CD4-positive, alpha-beta T cell treated with Interleukin-12 subunit alpha and Interleukin-12 subunit beta, for 1 hour (primary cell): ENCODE measurements around the gene GMDS.

Experiments
- DNase-seq: peaks from one replicate; pipeline ENCODE4 v3.0.0-alpha.2; 2020

Gene GMDS

GRCh38 chr6:1593958-1594314, 651.5 kb downstream of the GMDS start:
- no peak for DNase-seq

GRCh38 chr6:1593286-1593957, 652.0 kb downstream of the GMDS start:
- no peak for DNase-seq

- no peak for DNase-seq
Observed at GRCh38 chr6:1592852-1593251, 652.6 kb downstream of the GMDS start.

- no peak for DNase-seq
Observed at GRCh38 chr6:1591926-1592325, 653.5 kb downstream of the GMDS start.

- DNase-seq, result no peak
Observed at GRCh38 chr6:1591243-1591642, 654.2 kb downstream of the GMDS start.

- DNase-seq, result no peak
Observed at GRCh38 chr6:1590580-1590979, 654.8 kb downstream of the GMDS start.

- no peak for DNase-seq
Observed at GRCh38 chr6:1589208-1589607, 656.2 kb downstream of the GMDS start.

GRCh38 chr6:1587977-1588376, 657.4 kb downstream of the GMDS start:
- DNase-seq, result no peak

GRCh38 chr6:1587546-1587945, 657.9 kb downstream of the GMDS start:
- DNase-seq, result no peak

- DNase-seq, result no peak
Observed at GRCh38 chr6:1586861-1587450, 658.4 kb downstream of the GMDS start.

GRCh38 chr6:1586256-1586655, 659.1 kb downstream of the GMDS start:
- no peak for DNase-seq

GRCh38 chr6:1585669-1586049, 659.7 kb downstream of the GMDS start:
- no peak for DNase-seq

GRCh38 chr6:1584996-1585668, 660.3 kb downstream of the GMDS start:
- no peak for DNase-seq

- DNase-seq, result no peak
Observed at GRCh38 chr6:1584146-1584545, 661.3 kb downstream of the GMDS start.

- no peak for DNase-seq
Observed at GRCh38 chr6:1581120-1581991, 664.0 kb downstream of the GMDS start.

- DNase-seq, result no peak
Observed at GRCh38 chr6:1580585-1580984, 664.8 kb downstream of the GMDS start.

- DNase-seq, result no peak
Observed at GRCh38 chr6:1580109-1580508, 665.3 kb downstream of the GMDS start.

- no peak for DNase-seq
Observed at GRCh38 chr6:1579096-1579495, 666.3 kb downstream of the GMDS start.

GRCh38 chr6:1577896-1578745, 667.3 kb downstream of the GMDS start:
- DNase-seq, result no peak

- no peak for DNase-seq
Observed at GRCh38 chr6:1577146-1577680, 668.2 kb downstream of the GMDS start.

- no peak for DNase-seq
Observed at GRCh38 chr6:1576711-1577110, 668.7 kb downstream of the GMDS start.

- no peak for DNase-seq
Observed at GRCh38 chr6:1576166-1576565, 669.2 kb downstream of the GMDS start.
